ENCODE data around the gene SLC13A1. TPM values are rescaled to one million over a fixed set of nuclear protein-coding genes. Genes with fewer than 3 reads are reported as not detected.

SLC13A1 gene
- total RNA-seq, 1 experiment from 2014 or later, result not detected

DNA sequence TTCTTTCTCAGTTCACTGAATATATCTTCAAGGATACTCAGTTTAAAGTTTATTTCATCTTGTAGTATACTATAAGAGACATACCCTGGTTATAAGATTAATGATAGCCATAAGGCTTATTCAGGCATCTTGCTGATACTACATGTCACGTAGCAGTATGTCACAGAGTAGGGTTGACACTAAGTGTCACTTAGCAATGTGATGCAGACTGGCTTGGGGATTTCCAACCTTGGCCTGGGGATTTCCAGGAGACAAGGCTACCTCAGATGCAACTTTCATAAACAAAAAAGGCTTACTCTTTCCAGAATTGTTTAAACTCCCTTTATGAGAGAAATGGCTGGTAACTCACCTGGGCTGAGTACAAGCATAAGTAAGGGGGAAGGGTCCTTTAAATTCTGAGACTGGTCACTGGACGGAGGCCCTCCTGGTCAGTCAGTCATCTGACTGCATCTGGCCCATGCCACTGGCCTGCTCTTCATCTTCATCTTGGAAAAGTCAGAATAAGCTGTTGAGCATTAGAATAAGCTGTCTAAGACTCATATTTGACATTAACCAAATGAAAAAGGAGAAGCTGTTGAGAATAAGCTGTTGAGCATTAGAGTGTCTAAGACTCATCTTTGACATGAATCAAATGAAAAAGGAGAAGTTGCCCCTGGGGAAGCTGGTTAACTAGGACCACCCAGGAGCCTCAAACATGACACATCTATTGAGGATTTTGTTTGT, 9.5 kb downstream of the SLC13A1 start:
- Histone ChIP-seq H3K9me3 (ENCODE audit: control insufficient read depth in 1 of 2, insufficient read depth in 1 of 2, low read depth in 1 of 2, low read length in 2 of 2) (no peaks in the 10 kb centered on the region), H4K20me1 (ENCODE audit: insufficient read depth) (no peaks in the 10 kb centered on the region), H3K27me3 (ENCODE audit: insufficient read depth, low read length) (no peaks in the 10 kb centered on the region), H3K27ac (ENCODE audit: low read depth, low read length) (no peak overlapping the region), H3K4me2 (ENCODE audit: low read length) (no peak overlapping the region), H3K36me3 (ENCODE audit: control insufficient read depth in 1 of 2, insufficient read depth in 2 of 2, low read length in 2 of 2) (no peaks in the 10 kb centered on the region), H2AFZ (ENCODE audit: low read depth, low read length, poor library complexity, severe bottlenecking) (no peak overlapping the region), H3K4me3 (replicated peaks in 1 of 2; ENCODE audit: low read depth in 1 of 2, low read length in 2 of 2) (no peak overlapping the region), H3K9ac (ENCODE audit: low read length) (no peak overlapping the region), H3K9me2 (ENCODE audit: insufficient read depth) (no peaks in the 10 kb centered on the region), H3K4me1 (ENCODE audit: control insufficient read depth in 1 of 2, insufficient read depth in 2 of 2, low read length in 2 of 2) (no peaks in the 10 kb centered on the region), H3K79me2 (ENCODE audit: insufficient read depth, low read length) (no peaks in the 10 kb centered on the region)
- ATAC-seq (no peak), DNase-seq (ENCODE audit: low read depth, low spot score) (no peak)
- ChIA-PET POLR2A (no interaction called here), RAD21 (ENCODE audit: low non-redundant PET in 1 of 2, low total read pairs in 2 of 2, uncharacterized antibody in 2 of 2, unreplicated experiment in 2 of 2) (no interaction called here), CTCF (no interaction called here)
- no TSS peak for BruUV-seq (replicated peaks)
- TF ChIP-seq, protein P1, sequence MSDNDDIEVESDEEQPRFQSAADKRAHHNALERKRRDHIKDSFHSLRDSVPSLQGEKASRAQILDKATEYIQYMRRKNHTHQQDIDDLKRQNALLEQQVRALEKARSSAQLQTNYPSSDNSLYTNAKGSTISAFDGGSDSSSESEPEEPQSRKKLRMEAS (IDR thresholded peaks at IDR 0.05), result no peak
- TF ChIP-seq, protein P2, sequence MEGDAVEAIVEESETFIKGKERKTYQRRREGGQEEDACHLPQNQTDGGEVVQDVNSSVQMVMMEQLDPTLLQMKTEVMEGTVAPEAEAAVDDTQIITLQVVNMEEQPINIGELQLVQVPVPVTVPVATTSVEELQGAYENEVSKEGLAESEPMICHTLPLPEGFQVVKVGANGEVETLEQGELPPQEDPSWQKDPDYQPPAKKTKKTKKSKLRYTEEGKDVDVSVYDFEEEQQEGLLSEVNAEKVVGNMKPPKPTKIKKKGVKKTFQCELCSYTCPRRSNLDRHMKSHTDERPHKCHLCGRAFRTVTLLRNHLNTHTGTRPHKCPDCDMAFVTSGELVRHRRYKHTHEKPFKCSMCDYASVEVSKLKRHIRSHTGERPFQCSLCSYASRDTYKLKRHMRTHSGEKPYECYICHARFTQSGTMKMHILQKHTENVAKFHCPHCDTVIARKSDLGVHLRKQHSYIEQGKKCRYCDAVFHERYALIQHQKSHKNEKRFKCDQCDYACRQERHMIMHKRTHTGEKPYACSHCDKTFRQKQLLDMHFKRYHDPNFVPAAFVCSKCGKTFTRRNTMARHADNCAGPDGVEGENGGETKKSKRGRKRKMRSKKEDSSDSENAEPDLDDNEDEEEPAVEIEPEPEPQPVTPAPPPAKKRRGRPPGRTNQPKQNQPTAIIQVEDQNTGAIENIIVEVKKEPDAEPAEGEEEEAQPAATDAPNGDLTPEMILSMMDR (IDR thresholded peaks at IDR 0.05 in 2 of 3, conservative IDR thresholded peaks at IDR 0.05 in 1 of 3; ENCODE audit: borderline replicate concordance in 1 of 3, insufficient read depth in 1 of 3, low read depth in 2 of 3, low read length in 2 of 3), result no peak
- TF ChIP-seq CEBPB (IDR thresholded peaks at IDR 0.05; ENCODE audit: low read depth) (no peak), EZH2 (IDR thresholded peaks at IDR 0.05) (no peak), RAD21 (IDR thresholded peaks at IDR 0.05; ENCODE audit: low read depth) (no peak), YY1 (IDR thresholded peaks at IDR 0.05; ENCODE audit: extremely low read depth, insufficient replicate concordance, low read depth, low read length) (no peak), POLR2AphosphoS5 (IDR thresholded peaks at IDR 0.05; ENCODE audit: low read depth, low read length) (no peak), EGR1 (IDR thresholded peaks at IDR 0.05; ENCODE audit: low read depth) (no peak), SP1 (IDR thresholded peaks at IDR 0.05; ENCODE audit: low read depth) (no peak), POLR2A (IDR thresholded peaks at IDR 0.05; ENCODE audit: borderline replicate concordance, extremely low read depth, insufficient read depth, insufficient read length) (no peak), ELF1 (IDR thresholded peaks at IDR 0.05; ENCODE audit: borderline replicate concordance, low read depth) (no peak), EZH2phosphoT487 (IDR thresholded peaks at IDR 0.05; ENCODE audit: borderline replicate concordance) (no peak), ZFX (IDR thresholded peaks at IDR 0.05) (no peak), CBX3 (IDR thresholded peaks at IDR 0.05; ENCODE audit: low read depth) (no peak), JUND (IDR thresholded peaks at IDR 0.05) (no peak), FOSL1 (IDR thresholded peaks at IDR 0.05; ENCODE audit: low read depth) (no peak), TCF7L2 (IDR thresholded peaks at IDR 0.05; ENCODE audit: borderline replicate concordance, extremely low read depth, insufficient read depth, insufficient read length) (no peak)
- TF ChIP-seq, protein P3, sequence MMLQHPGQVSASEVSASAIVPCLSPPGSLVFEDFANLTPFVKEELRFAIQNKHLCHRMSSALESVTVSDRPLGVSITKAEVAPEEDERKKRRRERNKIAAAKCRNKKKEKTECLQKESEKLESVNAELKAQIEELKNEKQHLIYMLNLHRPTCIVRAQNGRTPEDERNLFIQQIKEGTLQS (IDR thresholded peaks at IDR 0.05), result no peak
- TF ChIP-seq, protein P4, sequence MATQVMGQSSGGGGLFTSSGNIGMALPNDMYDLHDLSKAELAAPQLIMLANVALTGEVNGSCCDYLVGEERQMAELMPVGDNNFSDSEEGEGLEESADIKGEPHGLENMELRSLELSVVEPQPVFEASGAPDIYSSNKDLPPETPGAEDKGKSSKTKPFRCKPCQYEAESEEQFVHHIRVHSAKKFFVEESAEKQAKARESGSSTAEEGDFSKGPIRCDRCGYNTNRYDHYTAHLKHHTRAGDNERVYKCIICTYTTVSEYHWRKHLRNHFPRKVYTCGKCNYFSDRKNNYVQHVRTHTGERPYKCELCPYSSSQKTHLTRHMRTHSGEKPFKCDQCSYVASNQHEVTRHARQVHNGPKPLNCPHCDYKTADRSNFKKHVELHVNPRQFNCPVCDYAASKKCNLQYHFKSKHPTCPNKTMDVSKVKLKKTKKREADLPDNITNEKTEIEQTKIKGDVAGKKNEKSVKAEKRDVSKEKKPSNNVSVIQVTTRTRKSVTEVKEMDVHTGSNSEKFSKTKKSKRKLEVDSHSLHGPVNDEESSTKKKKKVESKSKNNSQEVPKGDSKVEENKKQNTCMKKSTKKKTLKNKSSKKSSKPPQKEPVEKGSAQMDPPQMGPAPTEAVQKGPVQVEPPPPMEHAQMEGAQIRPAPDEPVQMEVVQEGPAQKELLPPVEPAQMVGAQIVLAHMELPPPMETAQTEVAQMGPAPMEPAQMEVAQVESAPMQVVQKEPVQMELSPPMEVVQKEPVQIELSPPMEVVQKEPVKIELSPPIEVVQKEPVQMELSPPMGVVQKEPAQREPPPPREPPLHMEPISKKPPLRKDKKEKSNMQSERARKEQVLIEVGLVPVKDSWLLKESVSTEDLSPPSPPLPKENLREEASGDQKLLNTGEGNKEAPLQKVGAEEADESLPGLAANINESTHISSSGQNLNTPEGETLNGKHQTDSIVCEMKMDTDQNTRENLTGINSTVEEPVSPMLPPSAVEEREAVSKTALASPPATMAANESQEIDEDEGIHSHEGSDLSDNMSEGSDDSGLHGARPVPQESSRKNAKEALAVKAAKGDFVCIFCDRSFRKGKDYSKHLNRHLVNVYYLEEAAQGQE (IDR thresholded peaks at IDR 0.05; ENCODE audit: low read depth), result no peak
- TF ChIP-seq, protein P5, sequence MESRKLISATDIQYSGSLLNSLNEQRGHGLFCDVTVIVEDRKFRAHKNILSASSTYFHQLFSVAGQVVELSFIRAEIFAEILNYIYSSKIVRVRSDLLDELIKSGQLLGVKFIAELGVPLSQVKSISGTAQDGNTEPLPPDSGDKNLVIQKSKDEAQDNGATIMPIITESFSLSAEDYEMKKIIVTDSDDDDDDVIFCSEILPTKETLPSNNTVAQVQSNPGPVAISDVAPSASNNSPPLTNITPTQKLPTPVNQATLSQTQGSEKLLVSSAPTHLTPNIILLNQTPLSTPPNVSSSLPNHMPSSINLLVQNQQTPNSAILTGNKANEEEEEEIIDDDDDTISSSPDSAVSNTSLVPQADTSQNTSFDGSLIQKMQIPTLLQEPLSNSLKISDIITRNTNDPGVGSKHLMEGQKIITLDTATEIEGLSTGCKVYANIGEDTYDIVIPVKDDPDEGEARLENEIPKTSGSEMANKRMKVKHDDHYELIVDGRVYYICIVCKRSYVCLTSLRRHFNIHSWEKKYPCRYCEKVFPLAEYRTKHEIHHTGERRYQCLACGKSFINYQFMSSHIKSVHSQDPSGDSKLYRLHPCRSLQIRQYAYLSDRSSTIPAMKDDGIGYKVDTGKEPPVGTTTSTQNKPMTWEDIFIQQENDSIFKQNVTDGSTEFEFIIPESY (IDR thresholded peaks at IDR 0.05; ENCODE audit: extremely low read depth, insufficient replicate concordance, low read length), result no peak
- intact Hi-C loops (cut with micrococcal nuclease), result no loop called here

All from HCT116 (cell line).